PC-9 (cell line): ENCODE data around the gene FKBP1A.

Experiments used
- EZH2 ChIP-seq: fragments of 200-600 bp; sonication (generic); IDR thresholded peaks from 2 replicates; pipeline ENCODE4 v1.8.0; 2017; ENCODE audit warnings: antibody characterized with exemption, low read depth
- TF ChIP-seq, protein P1 (sequence below): fragments of 200-600 bp; sonication (generic); conservative IDR thresholded peaks from 2 replicates; pipeline ENCODE4 v1.6.1; 2017; ENCODE audit warnings: mixed run types, antibody characterized with exemption, mild to moderate bottlenecking, moderate library complexity

DNA sequence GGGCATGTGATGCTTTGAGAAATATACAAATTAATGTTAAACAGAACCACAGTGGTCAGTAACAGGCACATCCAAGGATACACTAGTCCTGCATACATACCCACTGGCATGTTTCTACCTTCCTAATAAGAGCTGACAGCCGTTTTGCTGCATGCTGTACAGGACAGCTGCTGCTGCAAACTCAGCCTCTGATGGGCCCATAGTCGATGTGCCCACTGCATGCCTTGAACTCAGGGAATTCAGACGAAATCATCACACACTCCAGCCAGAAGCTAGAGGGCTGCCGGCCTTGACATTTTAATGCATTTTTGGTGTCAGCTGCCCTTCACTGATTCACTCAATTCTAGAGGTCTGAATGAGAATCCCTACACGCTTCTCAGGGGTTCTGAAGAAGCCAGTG is 29.3 kb downstream of the FKBP1A start:
- TF ChIP-seq, protein P1, sequence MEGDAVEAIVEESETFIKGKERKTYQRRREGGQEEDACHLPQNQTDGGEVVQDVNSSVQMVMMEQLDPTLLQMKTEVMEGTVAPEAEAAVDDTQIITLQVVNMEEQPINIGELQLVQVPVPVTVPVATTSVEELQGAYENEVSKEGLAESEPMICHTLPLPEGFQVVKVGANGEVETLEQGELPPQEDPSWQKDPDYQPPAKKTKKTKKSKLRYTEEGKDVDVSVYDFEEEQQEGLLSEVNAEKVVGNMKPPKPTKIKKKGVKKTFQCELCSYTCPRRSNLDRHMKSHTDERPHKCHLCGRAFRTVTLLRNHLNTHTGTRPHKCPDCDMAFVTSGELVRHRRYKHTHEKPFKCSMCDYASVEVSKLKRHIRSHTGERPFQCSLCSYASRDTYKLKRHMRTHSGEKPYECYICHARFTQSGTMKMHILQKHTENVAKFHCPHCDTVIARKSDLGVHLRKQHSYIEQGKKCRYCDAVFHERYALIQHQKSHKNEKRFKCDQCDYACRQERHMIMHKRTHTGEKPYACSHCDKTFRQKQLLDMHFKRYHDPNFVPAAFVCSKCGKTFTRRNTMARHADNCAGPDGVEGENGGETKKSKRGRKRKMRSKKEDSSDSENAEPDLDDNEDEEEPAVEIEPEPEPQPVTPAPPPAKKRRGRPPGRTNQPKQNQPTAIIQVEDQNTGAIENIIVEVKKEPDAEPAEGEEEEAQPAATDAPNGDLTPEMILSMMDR, result no peak
- no peak for TF ChIP-seq EZH2
